ENCODE data around the gene LRMDA. TPM values are rescaled to one million over a fixed set of nuclear protein-coding genes. Genes with fewer than 3 reads are reported as not detected.

Gene LRMDA
- total and polyA plus RNA-seq, 2 of the 4 experiments (the other 2 are of a cell fraction): 0.07 TPM; not detected in 1

GRCh38 chr10:75976681-75977080, 545.3 kb downstream of the LRMDA start:
- in situ Hi-C loops (cut with MboI; ENCODE audit: low sequenced_read_pairs): no loop called here

More at GRCh38 chr10:75976681-75977080, 545.3 kb downstream of the LRMDA start:
- BruUV-seq (replicated peaks): no TSS peak
- no peak overlapping the region for H2BK15ac ChIP-seq (ENCODE audit: low read depth, low read length)
- H3K4ac ChIP-seq (ENCODE audit: low read depth, low read length): no peak overlapping the region
- no peak overlapping the region for H3K18ac ChIP-seq (ENCODE audit: low read depth, low read length)
- H3K56ac ChIP-seq (ENCODE audit: extremely low read depth, insufficient read depth, low read length): no peak overlapping the region
- no peak overlapping the region for H4K8ac ChIP-seq (ENCODE audit: low read depth in 2 of 2, low read length in 2 of 2)
- H2BK120ac ChIP-seq (ENCODE audit: low read depth, low read length): no peak overlapping the region
- intact Hi-C loops (cut with micrococcal nuclease): no loop called here
- no peaks in the 10 kb centered on the region for H3K9me1 ChIP-seq (ENCODE audit: insufficient read depth, low read length)
- H4K5ac ChIP-seq (ENCODE audit: low read depth, low read length): no peak overlapping the region
- H2AFZ ChIP-seq (replicated peaks; ENCODE audit: low read length, poor library complexity): no peak overlapping the region
- TF ChIP-seq FOS (IDR thresholded peaks at IDR 0.05; ENCODE audit: low read depth, low read length) (no peak), MAFK (IDR thresholded peaks at IDR 0.05; ENCODE audit: low read depth, low read length) (no peak), RFX5 (IDR thresholded peaks at IDR 0.05; ENCODE audit: low read depth, low read length) (no peak), CEBPB (IDR thresholded peaks at IDR 0.05; ENCODE audit: low read depth, low read length) (no peak), RCOR1 (IDR thresholded peaks at IDR 0.05; ENCODE audit: insufficient replicate concordance, low read length) (no peak), CTCF (conservative IDR thresholded peaks at IDR 0.05; ENCODE audit: low read depth, low read length) (no peak), USF2 (IDR thresholded peaks at IDR 0.05; ENCODE audit: low read depth, low read length) (no peak)
- H2AK5ac ChIP-seq (ENCODE audit: low read depth, low read length): no peak overlapping the region
- no peaks in the 10 kb centered on the region for H3K79me1 ChIP-seq (ENCODE audit: low read depth in 1 of 2, low read length in 2 of 2)
- dilution Hi-C loops (cut with HindIII; ENCODE audit: low sequenced_read_pairs, unreplicated experiment): no loop called here
- no peaks in the 10 kb centered on the region for H3K9me3 ChIP-seq (ENCODE audit: control insufficient read depth, insufficient read depth, low read length)
- H3K14ac ChIP-seq (replicated peaks; ENCODE audit: low read depth, low read length): no peak overlapping the region
- no peaks in the 10 kb centered on the region for H4K20me1 ChIP-seq (ENCODE audit: insufficient read depth, low read length)
- H4K91ac ChIP-seq (ENCODE audit: insufficient read depth, low read depth, low read length): no peak overlapping the region
- H2BK20ac ChIP-seq (ENCODE audit: low read depth, low read length): no peak overlapping the region
- no peak overlapping the region for H3K4me2 ChIP-seq (ENCODE audit: low read depth, low read length)
- H3K36me3 ChIP-seq (ENCODE audit: control insufficient read depth, insufficient read depth, low read length): no peaks in the 10 kb centered on the region
- H3K23ac ChIP-seq (ENCODE audit: low read depth, low read length): no peak overlapping the region
- WGBS, 2 experiments (ENCODE audit: extremely low coverage in 2 of 2, insufficient read length in 1 of 2): no CpG with 5 or more reads among the region's 3 CpGs
- ChIA-PET POLR2A (ENCODE audit: unreplicated experiment) (no interaction called here), CTCF (interaction anchor here (0.6 kb wide), 1 partner anchor 106 kb away, joined by 3 read pairs; no protein-coding TSS in a partner anchor)
- no peak overlapping the region for H3K27ac ChIP-seq (ENCODE audit: insufficient read depth, low read length)
- H2BK5ac ChIP-seq (ENCODE audit: low read depth, low read length, poor library complexity, severe bottlenecking): no peak overlapping the region
- H3K4me3 ChIP-seq (ENCODE audit: insufficient read depth, low read depth, low read length): no peak overlapping the region
- H2AK9ac ChIP-seq (replicated peaks; ENCODE audit: low read depth, low read length, poor library complexity): no peak overlapping the region
- no peak for DNase-seq
- no peak overlapping the region for H3K9ac ChIP-seq (ENCODE audit: low read depth, low read length)
- H3K4me1 ChIP-seq (ENCODE audit: control insufficient read depth, insufficient read depth, low read length): no peaks in the 10 kb centered on the region
- no peak for ATAC-seq (ENCODE audit: low read depth)
- H3K27me3 ChIP-seq (ENCODE audit: control insufficient read depth, insufficient read depth, low read length): no peaks in the 10 kb centered on the region; the same call in 1 of the 2 replicates

All from IMR-90 (cell line).